OCI-LY7 (cell line): ENCODE measurements around the gene NVL. TPM values are rescaled to one million over a fixed set of nuclear protein-coding genes. Genes with fewer than 3 reads are reported as not detected.

Source experiments
- BruUV-seq: library from RNA; stranded (reverse); fragments of 400-500 nt; replicated peaks from 2 replicates; lab custom pipeline; 2021; lab: Mats Ljungman, UMichigan
- CTCF ChIA-PET: fragments of 300-600 bp; sonication (Branson Sonifier 250); formaldehyde crosslinking; loops from one replicate; lab custom pipeline; 2022; ENCODE audit warnings: antibody characterized with exemption; ENCODE audit not compliant: unreplicated experiment; lab: Charles Lee
- POLR2A ChIA-PET: fragments of 300-600 bp; sonication (Branson Sonifier 250); formaldehyde crosslinking; loops from one replicate; lab custom pipeline; 2022; ENCODE audit warnings: antibody characterized with exemption; lab: Charles Lee
- DNase-seq: peaks from one replicate; pipeline ENCODE4 v3.0.0-alpha.2; 2015; ENCODE audit warnings: low spot score
- H2AFZ ChIP-seq: fragments of 200-600 bp; sonication (generic), shearing (Covaris generic); 2 replicates; pipeline ENCODE4 v1.6.1; 2014; ENCODE audit warnings: mild to moderate bottlenecking, antibody characterized with exemption, low read length, moderate library complexity
- H3K27ac ChIP-seq: fragments of 200-600 bp; sonication (generic); 2 replicates; pipeline ENCODE4 v1.5.1; 2014; ENCODE audit warnings: mixed run types, low read depth, mild to moderate bottlenecking, moderate library complexity, low read length, inconsistent platforms; ENCODE audit not compliant: poor library complexity, severe bottlenecking
- H3K36me3 ChIP-seq: fragments of 200-600 bp; sonication (generic); 2 replicates; pipeline ENCODE4 v1.6.1; 2014; ENCODE audit warnings: mild to moderate bottlenecking, antibody characterized with exemption, low read length, moderate library complexity, mixed read lengths; ENCODE audit not compliant: insufficient read depth
- H3K4me1 ChIP-seq: fragments of 200-600 bp; sonication (generic); 2 replicates; pipeline ENCODE4 v1.5.1; 2014; ENCODE audit warnings: mild to moderate bottlenecking, low read length; ENCODE audit not compliant: insufficient read depth, poor library complexity, severe bottlenecking
- H3K4me2 ChIP-seq: fragments of 200-600 bp; sonication (generic); 2 replicates; pipeline ENCODE4 v1.6.1; 2014; ENCODE audit warnings: mild to moderate bottlenecking, low read length
- H3K4me3 ChIP-seq: fragments of 200-600 bp; sonication (generic); 2 replicates; pipeline ENCODE4 v1.5.1; 2014; ENCODE audit warnings: mild to moderate bottlenecking, low read depth, low read length; ENCODE audit not compliant: poor library complexity, severe bottlenecking
- H3K79me2 ChIP-seq: fragments of 200-600 bp; sonication (generic); 2 replicates; pipeline ENCODE4 v1.6.1; 2016; ENCODE audit warnings: low read depth, mild to moderate bottlenecking, low read length, moderate library complexity, mixed read lengths; ENCODE audit not compliant: insufficient read depth
- H3K9me2 ChIP-seq: fragments of 200-600 bp; sonication (generic); 2 replicates; pipeline ENCODE4 v1.6.1; 2016; ENCODE audit warnings: mild to moderate bottlenecking, low read length, mixed read lengths; ENCODE audit not compliant: insufficient read depth
- H3K9me3 ChIP-seq: fragments of 200-600 bp; sonication (generic); 2 replicates; pipeline ENCODE4 v1.6.1; 2014; ENCODE audit warnings: mild to moderate bottlenecking, mixed run types, low read length, mixed read lengths
- H4K20me1 ChIP-seq: fragments of 200-600 bp; sonication (generic); 2 replicates; pipeline ENCODE4 v1.6.1; 2014; ENCODE audit warnings: mild to moderate bottlenecking, antibody characterized with exemption, low read length, moderate library complexity, mixed read lengths; ENCODE audit not compliant: insufficient read depth
- EZH2phosphoT487 ChIP-seq: fragments of 200-600 bp; sonication (generic); IDR thresholded peaks from 2 replicates; pipeline ENCODE4 v1.6.1; 2018; ENCODE audit warnings: low read depth, borderline replicate concordance, mild to moderate bottlenecking, mixed run types, antibody characterized with exemption, low read length, moderate library complexity, mixed read lengths
- intact Hi-C: fragments of 100-400 bp; cut with micrococcal nuclease; formaldehyde crosslinking; loops from one replicate; pipeline ENCODE4 v1.10.0; 2022; ENCODE audit not compliant: unreplicated experiment
- total RNA-seq, 2 experiments: library from RNA; depleted of rRNA in 1 of 2; stranded (reverse); fragments of >200 nt in 1 of 2; shearing (Covaris generic) in 1 of 2; gene quantifications; 2 replicates each; pipeline ENCODE4 v1.2.3, GENCODE V29; 2014 to 2022
- TF ChIP-seq, protein P1 (sequence below): fragments of 200-600 bp; sonication (generic); conservative IDR thresholded peaks from 2 replicates; pipeline ENCODE4 v1.5.1; 2014; ENCODE audit warnings: mild to moderate bottlenecking, antibody characterized with exemption, low read length, moderate library complexity, mixed read lengths

Gene NVL
- total RNA-seq, 2 experiments from 2014 or later: 31.6 to 43.0 TPM

DNA sequence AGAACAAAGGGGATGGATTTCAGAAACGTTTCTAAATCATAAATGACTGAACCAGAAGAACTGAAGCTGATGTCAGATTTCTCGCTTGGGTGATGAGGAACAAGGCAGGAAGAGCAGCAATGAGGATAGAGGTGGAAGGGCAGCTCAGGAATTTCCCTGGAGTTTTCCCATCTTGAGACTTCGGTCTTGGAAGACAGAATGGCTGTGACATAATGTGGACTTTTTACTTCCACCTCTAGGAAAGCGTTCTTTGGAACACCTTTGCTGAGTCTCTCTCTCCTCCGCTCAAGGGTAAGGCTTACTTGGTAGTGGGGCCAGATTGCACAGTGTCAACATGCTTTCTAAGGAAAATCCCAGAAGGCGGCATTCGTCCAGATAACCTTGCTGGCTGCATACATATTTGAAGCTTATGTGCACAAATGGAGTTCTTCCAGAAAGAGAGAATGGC, 110.3 kb downstream of the NVL start:
- ChIA-PET CTCF (no interaction called here), POLR2A (interaction anchor here (0.6 kb wide), 2 partner anchors 62 to 1306 kb away, joined by 3 read pairs; no protein-coding TSS in a partner anchor)
- no peak overlapping the region for H2AFZ ChIP-seq
- H4K20me1 ChIP-seq: no peaks in the 10 kb centered on the region
- H3K27ac ChIP-seq: no peak overlapping the region
- intact Hi-C loops: no loop called here
- no TSS peak for BruUV-seq
- TF ChIP-seq, protein P1, sequence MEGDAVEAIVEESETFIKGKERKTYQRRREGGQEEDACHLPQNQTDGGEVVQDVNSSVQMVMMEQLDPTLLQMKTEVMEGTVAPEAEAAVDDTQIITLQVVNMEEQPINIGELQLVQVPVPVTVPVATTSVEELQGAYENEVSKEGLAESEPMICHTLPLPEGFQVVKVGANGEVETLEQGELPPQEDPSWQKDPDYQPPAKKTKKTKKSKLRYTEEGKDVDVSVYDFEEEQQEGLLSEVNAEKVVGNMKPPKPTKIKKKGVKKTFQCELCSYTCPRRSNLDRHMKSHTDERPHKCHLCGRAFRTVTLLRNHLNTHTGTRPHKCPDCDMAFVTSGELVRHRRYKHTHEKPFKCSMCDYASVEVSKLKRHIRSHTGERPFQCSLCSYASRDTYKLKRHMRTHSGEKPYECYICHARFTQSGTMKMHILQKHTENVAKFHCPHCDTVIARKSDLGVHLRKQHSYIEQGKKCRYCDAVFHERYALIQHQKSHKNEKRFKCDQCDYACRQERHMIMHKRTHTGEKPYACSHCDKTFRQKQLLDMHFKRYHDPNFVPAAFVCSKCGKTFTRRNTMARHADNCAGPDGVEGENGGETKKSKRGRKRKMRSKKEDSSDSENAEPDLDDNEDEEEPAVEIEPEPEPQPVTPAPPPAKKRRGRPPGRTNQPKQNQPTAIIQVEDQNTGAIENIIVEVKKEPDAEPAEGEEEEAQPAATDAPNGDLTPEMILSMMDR: no peak
- TF ChIP-seq EZH2phosphoT487: no peak
- no peak overlapping the region for H3K4me3 ChIP-seq
- H3K4me2 ChIP-seq: no peak overlapping the region
- no peaks in the 10 kb centered on the region for H3K9me2 ChIP-seq
- H3K36me3 ChIP-seq: no peaks in the 10 kb centered on the region
- no peak for DNase-seq
- no peaks in the 10 kb centered on the region for H3K4me1 ChIP-seq
- H3K9me3 ChIP-seq: no peaks in the 10 kb centered on the region
- no peaks in the 10 kb centered on the region for H3K79me2 ChIP-seq

DNA sequence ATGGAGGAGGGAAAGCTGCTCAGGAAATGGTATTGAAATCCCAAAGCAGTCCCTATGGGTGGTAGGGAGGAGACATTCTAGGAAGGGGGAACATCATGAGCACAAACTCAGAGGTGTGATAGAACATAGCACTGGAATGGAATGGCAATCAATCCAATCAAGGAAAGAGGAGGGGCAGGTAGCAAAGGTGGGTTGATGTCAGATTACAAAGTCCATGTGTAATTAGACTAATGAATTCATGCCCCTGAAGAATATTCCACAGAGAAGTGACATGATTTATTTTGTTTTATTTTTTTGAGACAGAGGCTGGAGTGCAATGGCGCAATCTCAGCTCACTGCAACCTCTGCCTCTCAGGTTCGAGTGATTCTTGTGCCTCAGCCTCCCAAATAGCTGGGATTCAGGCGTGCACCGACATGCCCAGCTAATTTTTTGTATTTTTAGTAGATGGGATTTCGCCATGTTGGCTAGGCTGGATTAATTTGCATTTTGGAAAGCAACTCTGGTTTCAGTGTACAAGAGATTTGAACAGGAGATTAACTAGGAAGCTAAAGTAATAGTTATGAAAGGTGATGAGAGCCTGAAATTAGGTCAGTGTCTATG, 110.9 kb downstream of the NVL start:
- POLR2A ChIA-PET: interaction anchor here (0.6 kb wide), 2 partner anchors 40 to 62 kb away, joined by 3 read pairs; no protein-coding TSS in a partner anchor
- H3K79me2 ChIP-seq: no peaks in the 10 kb centered on the region
- intact Hi-C loops: no loop called here
- H3K9me3 ChIP-seq: no peaks in the 10 kb centered on the region
- H3K4me3 ChIP-seq: no peak overlapping the region
- no peaks in the 10 kb centered on the region for H3K36me3 ChIP-seq
- H3K4me2 ChIP-seq: no peak overlapping the region
- no peak overlapping the region for H2AFZ ChIP-seq
- CTCF ChIA-PET: no interaction called here
- no peak overlapping the region for H3K27ac ChIP-seq
- H4K20me1 ChIP-seq: no peaks in the 10 kb centered on the region
- DNase-seq: no peak
- no peaks in the 10 kb centered on the region for H3K4me1 ChIP-seq
- TF ChIP-seq, protein P1: no peak
- no peak for TF ChIP-seq EZH2phosphoT487
- BruUV-seq: no TSS peak
- no peaks in the 10 kb centered on the region for H3K9me2 ChIP-seq
